GM23338 (cell line): ENCODE results near the gene SETBP1. TPM values are rescaled to one million over a fixed set of nuclear protein-coding genes. Genes with fewer than 3 reads are reported as not detected.

Source experiments
- ATAC-seq: fragments of 200-7000 bp; cut with Tn5 transposase; 3 replicates; pipeline ENCODE4 v1.9.1; 2020
- DNase-seq: peaks from one replicate; pipeline ENCODE4 v3.0.0-alpha.2; 2015; ENCODE audit warnings: low spot score
- H2AFZ ChIP-seq: fragments of 200-600 bp; sonication (generic); 2 replicates; pipeline ENCODE4 v1.8.0; 2016; ENCODE audit warnings: antibody characterized with exemption, mild to moderate bottlenecking, moderate library complexity
- H3F3A ChIP-seq: fragments of 200-600 bp; sonication (generic); replicated peaks from 2 replicates; pipeline ENCODE4 v1.8.0; 2017; ENCODE audit warnings: antibody characterized with exemption, mixed run types, low read depth
- H3K27ac ChIP-seq: fragments of 200-600 bp; sonication (generic); 2 replicates; pipeline ENCODE4 v1.6.1; 2016; ENCODE audit warnings: low read depth
- H3K27me3 ChIP-seq: fragments of 200-600 bp; sonication (generic); 2 replicates; pipeline ENCODE4 v1.8.0; 2016; ENCODE audit warnings: mild to moderate bottlenecking, mixed run types, moderate library complexity; ENCODE audit not compliant: insufficient read depth
- H3K36me3 ChIP-seq: fragments of 200-600 bp; sonication (generic); 2 replicates; pipeline ENCODE4 v1.8.0; 2016; ENCODE audit warnings: mild to moderate bottlenecking; ENCODE audit not compliant: insufficient read depth
- H3K4me1 ChIP-seq: fragments of 200-600 bp; sonication (generic); 2 replicates; pipeline ENCODE4 v1.8.0; 2016; ENCODE audit warnings: mild to moderate bottlenecking, moderate library complexity; ENCODE audit not compliant: insufficient read depth
- H3K4me2 ChIP-seq: fragments of 200-600 bp; sonication (generic); 2 replicates; pipeline ENCODE4 v1.7.1; 2017; ENCODE audit warnings: mixed run types
- H3K4me3 ChIP-seq: fragments of 200-600 bp; sonication (generic); 2 replicates; pipeline ENCODE4 v1.6.1; 2016; ENCODE audit warnings: mixed run types
- H3K79me2 ChIP-seq: fragments of 200-600 bp; sonication (generic); replicated peaks from 2 replicates; pipeline ENCODE4 v1.8.0; 2017; ENCODE audit warnings: mild to moderate bottlenecking; ENCODE audit not compliant: insufficient read depth
- H3K9me2 ChIP-seq: fragments of 200-600 bp; sonication (generic); 2 replicates; pipeline ENCODE4 v1.8.0; 2017; ENCODE audit not compliant: insufficient read depth
- H4K20me1 ChIP-seq: fragments of 200-600 bp; sonication (generic); replicated peaks from 2 replicates; pipeline ENCODE4 v1.8.0; 2017; ENCODE audit warnings: mild to moderate bottlenecking; ENCODE audit not compliant: insufficient read depth
- H3K27ac Mint-ChIP-seq: 2 replicates; pipeline ENCODE4 v1.8.0; 2020; ENCODE audit warnings: inconsistent platforms, mild to moderate bottlenecking, moderate library complexity, mixed read lengths
- H3K27me3 Mint-ChIP-seq: 3 replicates; pipeline ENCODE4 v1.8.0; 2022; ENCODE audit warnings: low read depth, mild to moderate bottlenecking, moderate library complexity, mixed read lengths, inconsistent platforms; ENCODE audit not compliant: insufficient read depth, poor library complexity
- H3K36me3 Mint-ChIP-seq: 3 replicates; pipeline ENCODE4 v1.8.0; 2021; ENCODE audit warnings: low read depth, mild to moderate bottlenecking, inconsistent platforms, moderate library complexity, mixed read lengths
- H3K4me1 Mint-ChIP-seq: 3 replicates; pipeline ENCODE4 v1.8.0; 2020; ENCODE audit warnings: mild to moderate bottlenecking, inconsistent platforms, mixed read lengths
- H3K4me3 Mint-ChIP-seq: 3 replicates; pipeline ENCODE4 v1.8.0; 2021; ENCODE audit warnings: moderate library complexity, mild to moderate bottlenecking, inconsistent platforms, mixed read lengths
- H3K9me3 Mint-ChIP-seq: 3 replicates; pipeline ENCODE4 v1.8.0; 2020; ENCODE audit warnings: moderate library complexity, mild to moderate bottlenecking, inconsistent platforms, mixed read lengths
- CREB1 ChIP-seq: fragments of 250-450 bp; sonication (Bioruptor Pico); IDR thresholded peaks from 2 replicates; pipeline ENCODE4 v1.5.0; 2020; ENCODE audit warnings: low read depth, mild to moderate bottlenecking, moderate library complexity
- CTCF ChIP-seq, 2 experiments: fragments of 200-600 bp in 1 of 2; sonication (generic) in 1 of 2; conservative IDR thresholded peaks; 2 replicates each; pipeline versions ENCODE4 v1.5.1 to v1.6.1; 2016 to 2017; ENCODE audit warnings: antibody characterized with exemption in 2 of 2, low read depth in 2 of 2, mild to moderate bottlenecking in 2 of 2, moderate library complexity in 1 of 2
- ETS1 ChIP-seq: IDR thresholded peaks from 2 replicates; pipeline ENCODE4 v1.6.1; 2016; ENCODE audit warnings: antibody characterized with exemption
- EZH2 ChIP-seq: fragments of 200-600 bp; sonication (generic); IDR thresholded peaks from one replicate; pipeline ENCODE4 v1.8.0; 2017; ENCODE audit warnings: antibody characterized with exemption, mild to moderate bottlenecking, low read depth; ENCODE audit not compliant: unreplicated experiment
- EZH2phosphoT487 ChIP-seq: fragments of 200-600 bp; sonication (generic); IDR thresholded peaks from one replicate; pipeline ENCODE4 v1.8.1; 2018; ENCODE audit warnings: antibody characterized with exemption; ENCODE audit not compliant: unreplicated experiment
- JUNB ChIP-seq: IDR thresholded peaks from one replicate; pipeline ENCODE4 v1.6.1; 2016; ENCODE audit warnings: antibody characterized with exemption; ENCODE audit not compliant: unreplicated experiment
- NANOG ChIP-seq: IDR thresholded peaks from 2 replicates; pipeline ENCODE4 v1.6.1; 2016; ENCODE audit warnings: antibody characterized with exemption, borderline replicate concordance
- POLR2AphosphoS5 ChIP-seq: IDR thresholded peaks from 2 replicates; pipeline ENCODE4 v1.6.1; 2016; ENCODE audit warnings: antibody characterized with exemption, low read depth
- REST ChIP-seq: IDR thresholded peaks from one replicate; pipeline ENCODE4 v1.6.1; 2018; ENCODE audit warnings: antibody characterized with exemption; ENCODE audit not compliant: unreplicated experiment
- STAT1 ChIP-seq: IDR thresholded peaks from one replicate; pipeline ENCODE4 v1.6.1; 2016; ENCODE audit warnings: antibody characterized with exemption; ENCODE audit not compliant: unreplicated experiment
- ZNF114 ChIP-seq: fragments of 250-450 bp; sonication (Bioruptor Pico); IDR thresholded peaks from 2 replicates; pipeline ENCODE4 v1.5.0; 2020; ENCODE audit warnings: mild to moderate bottlenecking, moderate library complexity
- ZNF331 ChIP-seq: fragments of 250-450 bp; sonication (Bioruptor Pico); IDR thresholded peaks from 2 replicates; pipeline ENCODE4 v1.5.0; 2020; ENCODE audit warnings: low read depth, mild to moderate bottlenecking, moderate library complexity
- ZNF462 ChIP-seq: fragments of 250-450 bp; sonication (Bioruptor Pico); IDR thresholded peaks from 2 replicates; pipeline ENCODE4 v1.5.0; 2020; ENCODE audit warnings: mild to moderate bottlenecking, moderate library complexity
- polyA plus RNA-seq: library from polyadenylated mRNA; unstranded; fragments of >200 nt; fragmentation: Nextera tagmentation; extraction: Ambion mirVana; gene quantifications from 2 replicates; pipeline ENCODE4 v1.2.1, GENCODE V29; 2016
- total RNA-seq: library from RNA; depleted of rRNA; stranded (reverse); fragments of >200 nt; shearing (Covaris generic); gene quantifications from 2 replicates; pipeline ENCODE4 v1.2.3, GENCODE V29; 2014

Gene SETBP1
- total and polyA plus RNA-seq, 2 experiments from 2014 or later = 1.6 to 5.5 TPM

- no peaks in the 10 kb centered on the region for H3K36me3 ChIP-seq
- no peak overlapping the region for H3K4me2 ChIP-seq
- Mint-ChIP-seq H3K9me3 (no peaks in the 10 kb centered on the region), H3K4me1 (peaks cover 29% of the 10 kb centered on the region), H3K4me3 (no peak overlapping the region), H3K27ac (no peak overlapping the region; the same call in 1 of the 2 replicates), H3K27me3 (peaks cover 9% of the 10 kb centered on the region), H3K36me3 (no peaks in the 10 kb centered on the region)
- no peak for DNase-seq
- no peak overlapping the region for H3K27ac ChIP-seq
- TF ChIP-seq CREB1 (CRISPR knock-in tag) = no peak
- no peak for TF ChIP-seq REST
- TF ChIP-seq STAT1 = no peak
- TF ChIP-seq EZH2 = no peak
- TF ChIP-seq EZH2phosphoT487 = no peak
- no peak for TF ChIP-seq ZNF114
- TF ChIP-seq CTCF (conservative IDR thresholded peaks at IDR 0.05; ENCODE audit: low read depth in 2 of 2) = no peak
- no peak for TF ChIP-seq ETS1
- no peak for TF ChIP-seq JUNB
- TF ChIP-seq ZNF331 = no peak
- no peak for TF ChIP-seq ZNF462 (CRISPR knock-in tag)
- TF ChIP-seq NANOG = no peak
- TF ChIP-seq POLR2AphosphoS5 = no peak
- no peak overlapping the region for H2AFZ ChIP-seq
- ATAC-seq = no peak
- H3K79me2 ChIP-seq = no peaks in the 10 kb centered on the region
- no peaks in the 10 kb centered on the region for H4K20me1 ChIP-seq
- no peaks in the 10 kb centered on the region for H3K9me2 ChIP-seq
- H3K4me3 ChIP-seq = no peak overlapping the region
- no peaks in the 10 kb centered on the region for H3K27me3 ChIP-seq
- H3K4me1 ChIP-seq = peaks cover 4% of the 10 kb centered on the region; the same call in 1 of the 2 replicates
- H3F3A ChIP-seq = no peaks in the 10 kb centered on the region
Measured at GRCh38 chr18:44779753-44780292, 99.1 kb downstream of the SETBP1 start.
